ENCODE results near the gene SYNE2.
"Not testable (repeated sequence)": the region's sequence is repeated elsewhere in the genome, so short reads cannot be mapped to it uniquely, and the experiment has no call there.

Gene SYNE2

DNA sequence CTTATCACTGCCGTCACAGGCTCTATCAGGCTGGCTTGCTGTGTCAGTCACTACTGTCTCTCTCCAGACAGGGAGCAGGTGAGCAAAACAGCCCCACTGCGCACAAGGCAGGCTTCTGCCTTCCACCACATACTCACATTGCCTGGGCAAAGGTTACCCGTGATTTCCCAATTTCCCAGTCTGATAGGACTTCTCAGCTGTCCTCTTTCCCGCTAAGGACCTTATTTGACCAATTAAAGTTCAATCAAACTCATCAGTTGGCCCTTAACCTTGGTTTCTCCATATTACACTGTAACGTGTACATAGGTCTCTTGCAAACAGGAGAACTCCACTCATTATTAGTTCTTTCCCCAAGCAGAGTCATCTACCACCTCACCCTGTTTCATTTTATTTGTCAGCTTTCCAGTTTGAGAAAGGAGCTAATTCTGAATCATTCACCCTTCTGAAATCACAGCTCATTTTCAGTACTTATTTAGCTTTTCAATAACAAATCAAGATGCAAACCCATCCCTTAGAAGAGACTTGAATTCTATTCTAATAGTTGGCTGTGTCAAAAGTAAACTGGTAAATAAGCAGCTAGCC is 270.5 kb downstream of the SYNE2 start:
- no peak for TF ChIP-seq JUND (IDR thresholded peaks at IDR 0.05; ENCODE audit: low read depth)
- in situ Hi-C loops (cut with HindIII; ENCODE audit: low pct_unique_long_range_greater_than_20kb, low sequenced_read_pairs), result no loop called here
- DNase-seq (ENCODE audit: low read depth in 1 of 2, low spot score in 1 of 2), result no peak

DNA sequence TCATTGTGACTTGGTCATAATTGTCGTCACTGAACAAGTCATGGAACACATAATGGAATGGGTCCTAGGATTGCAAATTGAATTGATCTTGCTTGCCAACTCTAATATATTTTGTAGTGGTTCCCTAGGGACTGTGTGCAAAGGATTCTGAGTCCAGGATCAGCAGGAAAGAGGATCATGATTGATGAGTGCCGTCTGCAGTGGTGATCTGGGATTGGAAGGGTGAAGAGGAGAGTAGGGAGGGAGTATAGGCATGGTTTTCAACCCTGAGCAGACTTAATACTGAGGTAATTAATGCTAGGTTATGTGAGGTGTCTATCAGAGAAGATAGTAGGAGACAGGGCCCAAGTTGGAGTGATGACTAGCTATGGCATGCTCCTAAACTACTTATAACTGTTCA is 272.5 kb downstream of the SYNE2 start:
- DNase-seq (ENCODE audit: low read depth in 1 of 2, low spot score in 1 of 2), result no peak
- no peak for TF ChIP-seq JUND (IDR thresholded peaks at IDR 0.05; ENCODE audit: low read depth)
- in situ Hi-C loops (cut with HindIII; ENCODE audit: low pct_unique_long_range_greater_than_20kb, low sequenced_read_pairs), result no loop called here

DNA sequence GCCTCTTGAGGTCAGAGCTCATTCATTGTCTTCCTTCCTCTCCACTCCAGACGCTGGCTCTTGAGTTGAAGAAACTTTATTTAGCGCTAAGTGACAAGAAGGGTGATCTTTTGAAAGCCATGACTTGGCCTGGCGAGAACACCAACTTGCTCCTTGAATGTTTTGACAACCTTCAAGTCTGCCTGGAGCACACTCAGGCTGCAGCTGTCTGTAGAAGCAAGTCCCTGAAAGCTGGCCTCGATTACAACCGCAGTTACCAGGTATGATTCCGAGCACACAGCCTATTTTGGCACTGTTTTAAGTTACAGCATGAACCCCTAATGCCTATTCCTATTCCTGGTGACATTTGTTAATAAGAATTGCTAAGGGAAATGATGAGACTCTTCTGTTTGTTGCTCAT is 273.7 kb downstream of the SYNE2 start:
- in situ Hi-C loops (cut with HindIII; ENCODE audit: low pct_unique_long_range_greater_than_20kb, low sequenced_read_pairs), result no loop called here
- DNase-seq (ENCODE audit: low read depth in 1 of 2, low spot score in 1 of 2), result no peak
- TF ChIP-seq JUND (IDR thresholded peaks at IDR 0.05; ENCODE audit: low read depth), result no peak

DNA sequence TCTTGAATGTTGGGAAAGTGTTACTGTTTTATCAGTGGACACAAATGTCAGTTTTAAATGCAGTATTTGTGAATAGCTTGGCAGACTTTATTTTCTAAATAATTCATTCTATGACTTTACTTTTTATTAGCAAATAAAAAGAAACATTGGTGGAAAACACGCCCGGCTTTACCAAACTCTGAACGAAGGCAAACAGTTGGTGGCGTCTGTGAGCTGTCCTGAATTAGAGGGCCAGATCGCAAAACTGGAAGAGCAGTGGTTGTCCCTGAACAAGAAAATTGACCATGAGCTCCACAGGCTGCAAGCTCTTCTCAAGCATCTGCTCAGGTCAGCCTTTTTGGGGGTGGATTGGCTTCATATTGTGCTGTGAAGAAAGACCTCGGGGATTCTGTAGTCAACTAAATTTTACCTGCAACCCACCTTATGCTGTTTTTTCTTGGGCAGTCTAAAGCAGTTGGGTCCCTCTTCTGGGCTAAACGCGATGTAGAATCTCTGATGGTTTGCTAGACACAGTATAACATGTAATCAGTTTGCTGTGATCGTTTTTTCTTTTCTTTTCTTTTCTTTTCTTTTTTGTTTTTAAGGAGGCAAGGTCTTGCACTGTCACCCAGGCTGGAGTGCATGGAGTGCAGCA is 285.0 kb downstream of the SYNE2 start:
- TF ChIP-seq JUND (IDR thresholded peaks at IDR 0.05; ENCODE audit: low read depth), result no peak
- in situ Hi-C loops (cut with HindIII; ENCODE audit: low pct_unique_long_range_greater_than_20kb, low sequenced_read_pairs), result no loop called here
- peak; percentile 45 to 74 for DNase-seq (ENCODE audit: low read depth in 1 of 2, low spot score in 1 of 2)

DNA sequence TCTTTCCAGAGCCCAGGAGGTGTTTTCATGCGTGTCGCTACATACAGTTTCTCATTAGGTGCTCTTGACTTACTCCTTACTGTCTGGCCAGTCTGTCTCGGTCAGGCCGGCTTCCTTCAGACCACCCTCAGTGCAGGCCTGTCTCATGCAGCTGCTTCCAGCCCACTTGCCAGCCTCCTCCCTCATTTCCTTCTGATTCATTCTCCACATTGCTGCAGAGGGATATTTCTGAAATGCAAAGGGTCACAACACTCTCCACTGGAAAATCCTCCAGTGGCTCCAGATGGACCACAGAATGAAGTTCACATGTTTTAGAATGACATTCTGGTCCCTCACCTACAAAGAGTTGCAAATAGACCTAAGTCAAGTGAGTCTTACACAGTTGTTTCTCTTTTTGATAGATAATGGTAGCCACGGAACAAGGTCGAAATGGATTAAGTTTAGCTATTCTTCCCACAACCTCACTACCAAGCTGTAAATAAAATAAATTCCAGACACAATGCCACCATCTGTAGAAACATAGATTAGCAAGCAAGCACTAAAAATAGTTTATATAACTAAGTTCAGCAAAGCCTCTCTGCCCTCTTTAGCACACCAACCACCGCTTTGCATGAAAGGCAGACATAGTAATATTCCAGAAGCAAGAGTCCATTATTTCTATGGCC is 294.5 kb downstream of the SYNE2 start:
- no peak for TF ChIP-seq JUND (IDR thresholded peaks at IDR 0.05; ENCODE audit: low read depth)
- DNase-seq (ENCODE audit: low read depth in 1 of 2, low spot score in 1 of 2), result no peak
- in situ Hi-C loops (cut with HindIII; ENCODE audit: low pct_unique_long_range_greater_than_20kb, low sequenced_read_pairs), result no loop called here

DNA sequence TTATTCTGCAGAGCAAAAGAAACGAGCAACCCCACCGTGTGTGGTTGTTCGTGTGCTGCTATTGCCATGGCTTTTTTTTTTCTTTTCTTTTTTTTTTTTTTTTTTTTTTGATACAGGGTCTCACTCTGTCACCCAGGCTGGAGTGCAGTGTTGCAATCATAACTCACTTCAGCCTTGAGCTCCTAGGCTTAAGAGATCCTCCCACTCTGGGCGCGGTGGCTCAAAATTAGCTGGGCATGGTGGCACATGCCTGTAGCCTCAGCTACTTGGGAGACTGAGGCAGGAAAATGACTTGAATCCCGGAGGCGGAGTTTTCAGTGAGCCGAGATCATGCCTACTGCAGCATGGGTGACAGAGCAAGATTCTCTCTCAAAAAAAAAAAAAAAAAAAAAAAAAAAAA is 297.1 kb downstream of the SYNE2 start:
- no peak for DNase-seq (ENCODE audit: low read depth in 1 of 2, low spot score in 1 of 2)
- in situ Hi-C loops (cut with HindIII; ENCODE audit: low pct_unique_long_range_greater_than_20kb, low sequenced_read_pairs), result no loop called here
- TF ChIP-seq JUND (IDR thresholded peaks at IDR 0.05; ENCODE audit: low read depth), result no peak

DNA sequence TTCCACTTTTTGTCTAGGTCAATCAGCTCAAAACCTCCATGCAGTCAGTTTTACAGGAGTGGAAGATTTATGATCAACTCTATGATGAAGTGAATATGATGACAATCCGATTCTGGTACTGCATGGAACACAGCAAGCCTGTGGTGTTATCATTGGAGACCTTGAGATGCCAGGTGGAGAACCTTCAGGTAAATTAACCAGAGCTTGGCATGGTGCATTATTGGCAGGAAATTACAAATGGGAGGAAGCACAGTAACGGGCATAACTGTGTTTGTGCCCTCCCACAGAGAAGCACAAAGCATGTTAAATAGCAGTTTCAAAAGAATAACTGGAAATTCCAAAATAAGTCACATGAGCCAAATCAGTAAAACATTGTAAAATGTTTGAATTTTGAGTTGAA is 305.8 kb downstream of the SYNE2 start:
- in situ Hi-C loops (cut with HindIII; ENCODE audit: low pct_unique_long_range_greater_than_20kb, low sequenced_read_pairs), result no loop called here
- DNase-seq (ENCODE audit: low read depth in 1 of 2, low spot score in 1 of 2), result no peak
- TF ChIP-seq JUND (IDR thresholded peaks at IDR 0.05; ENCODE audit: low read depth), result no peak

DNA sequence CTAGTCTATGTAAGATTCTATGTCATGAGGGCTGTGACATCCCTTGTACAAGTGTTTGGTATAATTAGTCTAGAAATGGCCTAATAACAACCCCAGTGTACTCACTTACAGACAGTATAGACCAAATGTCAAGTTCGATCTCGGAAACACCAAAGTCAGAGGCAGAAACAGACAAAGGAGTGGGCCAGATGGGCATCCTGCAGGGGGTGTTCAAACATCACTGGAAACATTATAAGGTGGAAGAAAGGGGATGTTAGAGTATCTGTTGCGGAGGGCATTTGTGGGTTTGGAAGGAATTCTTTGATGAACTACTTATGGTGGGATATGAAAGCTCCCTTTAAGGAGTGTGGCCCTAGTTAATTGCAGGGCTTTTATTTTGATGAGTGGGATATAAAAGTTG is 306.8 kb downstream of the SYNE2 start:
- TF ChIP-seq JUND (IDR thresholded peaks at IDR 0.05; ENCODE audit: low read depth), result no peak
- DNase-seq (ENCODE audit: low read depth in 1 of 2, low spot score in 1 of 2), result no peak
- in situ Hi-C loops (cut with HindIII; ENCODE audit: low pct_unique_long_range_greater_than_20kb, low sequenced_read_pairs), result no loop called here

DNA sequence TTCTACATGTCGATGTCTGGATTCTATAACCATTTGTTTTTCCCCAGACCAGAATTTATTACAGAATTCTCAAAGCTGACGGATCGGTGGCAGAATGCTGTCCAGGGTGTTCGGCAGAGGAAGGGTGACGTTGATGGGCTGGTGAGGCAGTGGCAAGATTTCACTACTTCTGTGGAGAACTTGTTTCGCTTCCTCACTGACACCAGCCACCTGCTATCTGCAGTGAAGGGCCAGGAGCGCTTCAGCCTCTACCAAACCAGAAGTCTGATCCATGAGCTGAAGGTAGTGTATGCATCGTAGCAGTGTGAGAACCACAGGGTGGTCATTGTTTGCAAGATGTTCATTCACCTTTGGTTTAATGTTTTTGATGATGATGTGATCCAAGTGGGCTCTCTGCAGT is 317.4 kb downstream of the SYNE2 start:
- no peak for DNase-seq (ENCODE audit: low read depth in 1 of 2, low spot score in 1 of 2)
- TF ChIP-seq JUND (IDR thresholded peaks at IDR 0.05; ENCODE audit: low read depth), result no peak
- in situ Hi-C loops (cut with HindIII; ENCODE audit: low pct_unique_long_range_greater_than_20kb, low sequenced_read_pairs), result no loop called here

DNA sequence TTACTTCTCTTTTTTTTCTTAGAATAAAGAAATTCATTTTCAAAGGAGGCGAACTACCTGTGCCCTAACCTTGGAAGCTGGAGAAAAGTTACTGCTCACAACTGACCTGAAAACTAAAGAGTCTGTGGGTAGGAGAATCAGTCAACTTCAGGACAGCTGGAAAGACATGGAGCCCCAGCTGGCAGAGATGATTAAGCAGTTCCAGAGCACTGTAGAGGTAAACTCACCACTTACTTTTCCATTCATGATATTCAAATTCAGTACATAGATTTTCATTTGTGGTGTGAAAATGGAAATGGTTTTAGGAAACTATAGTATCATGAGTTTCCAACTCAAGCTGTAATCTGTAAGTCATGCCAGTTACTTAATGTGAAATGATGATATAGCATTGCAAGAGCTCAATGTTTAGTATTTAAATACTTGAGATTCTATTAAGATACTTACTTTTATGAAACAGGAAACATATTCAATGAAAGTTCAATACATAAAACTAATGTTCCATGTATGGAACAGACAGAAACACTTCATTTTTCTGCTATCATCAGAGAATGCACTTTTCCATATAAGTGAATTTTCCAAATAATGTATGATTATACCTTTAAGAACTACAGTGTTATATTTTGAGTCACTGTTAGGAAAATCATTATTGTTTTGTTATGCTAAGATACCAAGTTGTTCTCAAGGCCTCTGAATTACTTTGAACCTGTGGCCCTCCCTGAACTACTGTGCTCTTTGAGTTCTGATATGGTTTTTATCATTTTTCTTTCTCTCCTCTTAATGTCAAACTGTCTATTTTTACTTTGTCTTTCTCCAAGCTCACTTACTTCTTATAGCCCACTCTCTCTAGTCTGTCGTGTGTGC is 322.3 kb downstream of the SYNE2 start:
- TF ChIP-seq JUND (IDR thresholded peaks at IDR 0.05; ENCODE audit: low read depth), result no peak
- in situ Hi-C loops (cut with HindIII; ENCODE audit: low pct_unique_long_range_greater_than_20kb, low sequenced_read_pairs), result no loop called here
- DNase-seq (ENCODE audit: low read depth in 1 of 2, low spot score in 1 of 2), result no peak

DNA sequence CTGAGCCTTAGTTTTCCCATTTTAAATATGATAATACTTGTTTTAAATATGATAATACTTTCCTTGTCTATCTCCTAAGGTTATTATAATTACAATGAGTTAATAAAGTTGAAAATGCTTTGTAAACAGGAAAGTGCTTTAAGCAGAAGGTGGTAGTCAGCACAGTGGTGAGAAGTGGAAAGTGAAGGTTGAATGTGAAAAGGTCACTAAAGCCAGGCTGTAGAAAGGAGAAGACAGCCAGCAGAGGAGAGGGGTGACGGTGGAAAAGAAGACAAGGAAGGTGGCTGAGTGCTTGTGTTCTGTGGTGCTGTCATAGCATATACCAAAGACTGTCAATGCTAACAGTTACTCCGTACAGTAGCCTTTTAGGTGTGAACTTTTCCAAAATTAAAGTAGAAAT is 323.5 kb downstream of the SYNE2 start:
- no peak for TF ChIP-seq JUND (IDR thresholded peaks at IDR 0.05; ENCODE audit: low read depth)
- in situ Hi-C loops (cut with HindIII; ENCODE audit: low pct_unique_long_range_greater_than_20kb, low sequenced_read_pairs), result no loop called here
- DNase-seq (ENCODE audit: low read depth in 1 of 2, low spot score in 1 of 2), result no peak

DNA sequence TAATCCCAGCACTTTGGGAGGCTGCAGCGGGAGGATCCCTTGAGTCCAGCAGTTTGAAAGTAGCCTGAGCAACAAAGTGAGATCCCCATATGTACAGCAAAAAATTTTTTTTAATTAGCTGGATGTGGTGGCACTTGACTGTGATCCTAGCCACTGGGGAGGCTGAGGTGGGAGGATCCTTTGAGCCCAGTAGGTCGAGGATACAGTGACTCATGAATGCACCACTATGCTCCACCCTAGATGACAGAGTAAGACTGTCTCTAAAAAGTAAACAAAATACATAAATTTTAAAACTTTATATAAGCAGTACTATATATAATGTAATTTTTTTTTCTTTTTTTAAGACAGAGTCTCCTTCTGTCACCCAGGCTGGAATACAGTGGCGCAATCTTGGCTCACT is 326.0 kb downstream of the SYNE2 start:
- DNase-seq (ENCODE audit: low read depth in 1 of 2, low spot score in 1 of 2), result no peak
- no peak for TF ChIP-seq JUND (IDR thresholded peaks at IDR 0.05; ENCODE audit: low read depth)
- in situ Hi-C loops (cut with HindIII; ENCODE audit: low pct_unique_long_range_greater_than_20kb, low sequenced_read_pairs), result no loop called here

DNA sequence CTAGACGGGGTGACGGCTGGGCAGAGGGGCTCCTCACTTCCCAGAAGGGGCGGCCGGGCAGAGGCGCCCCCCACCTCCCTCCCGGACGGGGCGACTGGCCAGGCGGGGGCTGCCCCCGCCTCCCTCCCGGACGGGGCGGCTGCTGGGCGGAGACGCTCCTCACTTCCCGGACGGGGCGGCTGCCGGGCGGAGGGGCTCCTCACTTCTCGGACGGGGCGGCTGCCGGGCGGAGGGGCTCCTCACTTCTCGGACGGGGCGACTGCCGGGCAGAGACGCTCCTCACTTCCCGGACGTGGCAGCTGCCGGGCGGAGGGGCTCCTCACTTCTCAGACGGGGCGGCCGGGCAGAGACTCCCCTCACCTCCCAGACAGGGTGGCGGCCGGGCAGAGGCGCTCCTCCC is 330.1 kb downstream of the SYNE2 start:
- in situ Hi-C loops (cut with HindIII; ENCODE audit: low pct_unique_long_range_greater_than_20kb, low sequenced_read_pairs); DNase-seq (ENCODE audit: low read depth in 1 of 2, low spot score in 1 of 2): not testable (repeated sequence)
